ENCODE results near the gene FBF1.

DNA sequence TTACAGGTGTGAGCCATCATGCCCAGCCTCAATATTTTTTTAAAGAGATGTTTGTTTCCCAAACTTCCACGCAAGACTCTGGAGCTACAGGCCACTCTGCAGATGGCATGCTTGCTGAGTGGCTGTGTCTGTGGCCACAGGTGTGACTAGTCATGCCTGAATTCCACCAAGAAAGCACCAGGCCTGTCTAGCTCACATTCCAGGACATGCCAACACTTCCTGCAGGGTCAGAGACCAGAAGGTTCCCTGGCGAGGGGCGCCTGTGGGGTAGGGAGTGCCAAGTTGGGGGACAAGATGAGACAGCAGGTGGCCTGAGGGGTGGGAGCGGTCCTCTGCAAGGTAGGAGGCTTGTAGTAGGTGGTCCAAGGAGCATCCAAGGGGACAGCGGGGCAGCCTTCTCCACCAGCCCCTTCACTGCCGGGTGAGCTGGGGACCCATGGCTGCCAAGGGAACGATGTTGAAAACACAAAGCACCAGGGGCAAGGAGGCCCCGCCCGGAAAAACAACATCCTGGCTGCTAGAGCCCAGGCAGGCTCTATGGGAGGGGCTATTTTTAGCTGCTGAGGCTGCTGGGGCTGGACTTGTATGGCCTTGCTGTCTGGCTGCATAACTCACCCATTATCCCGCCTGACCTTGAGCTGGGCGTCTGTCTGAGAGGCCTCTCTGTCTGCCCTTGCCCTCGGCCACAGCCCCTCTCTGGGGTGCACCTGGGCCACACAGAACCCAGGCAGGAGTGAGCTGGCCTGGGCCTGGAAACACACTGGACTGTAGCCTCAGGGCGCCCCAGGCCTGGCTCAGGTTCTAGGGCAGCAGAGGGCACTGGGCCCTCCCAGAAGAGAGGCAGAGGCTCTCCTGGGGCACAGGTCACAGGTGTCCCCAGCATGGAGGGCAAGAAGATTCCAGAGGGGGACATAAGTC lies 68.1 kb downstream of the FBF1 start:
- TF ChIP-seq, protein P1, sequence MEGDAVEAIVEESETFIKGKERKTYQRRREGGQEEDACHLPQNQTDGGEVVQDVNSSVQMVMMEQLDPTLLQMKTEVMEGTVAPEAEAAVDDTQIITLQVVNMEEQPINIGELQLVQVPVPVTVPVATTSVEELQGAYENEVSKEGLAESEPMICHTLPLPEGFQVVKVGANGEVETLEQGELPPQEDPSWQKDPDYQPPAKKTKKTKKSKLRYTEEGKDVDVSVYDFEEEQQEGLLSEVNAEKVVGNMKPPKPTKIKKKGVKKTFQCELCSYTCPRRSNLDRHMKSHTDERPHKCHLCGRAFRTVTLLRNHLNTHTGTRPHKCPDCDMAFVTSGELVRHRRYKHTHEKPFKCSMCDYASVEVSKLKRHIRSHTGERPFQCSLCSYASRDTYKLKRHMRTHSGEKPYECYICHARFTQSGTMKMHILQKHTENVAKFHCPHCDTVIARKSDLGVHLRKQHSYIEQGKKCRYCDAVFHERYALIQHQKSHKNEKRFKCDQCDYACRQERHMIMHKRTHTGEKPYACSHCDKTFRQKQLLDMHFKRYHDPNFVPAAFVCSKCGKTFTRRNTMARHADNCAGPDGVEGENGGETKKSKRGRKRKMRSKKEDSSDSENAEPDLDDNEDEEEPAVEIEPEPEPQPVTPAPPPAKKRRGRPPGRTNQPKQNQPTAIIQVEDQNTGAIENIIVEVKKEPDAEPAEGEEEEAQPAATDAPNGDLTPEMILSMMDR (IDR thresholded peaks at IDR 0.05; ENCODE audit: extremely low read depth in 1 of 2, insufficient read depth in 1 of 2, low read depth in 1 of 2, low read length in 2 of 2) = no peak
- no peak for TF ChIP-seq MYC (IDR thresholded peaks at IDR 0.05; ENCODE audit: low read depth, low read length)
- TF ChIP-seq POLR2AphosphoS5 (IDR thresholded peaks at IDR 0.05; ENCODE audit: insufficient read depth, low read depth, low read length) = peak; percentile 50
- TF ChIP-seq POLR2A (IDR thresholded peaks at IDR 0.05; ENCODE audit: low read depth, low read length) = peak; percentile 63
- no peak for TF ChIP-seq EZH2 (IDR thresholded peaks at IDR 0.05; ENCODE audit: borderline replicate concordance, low read depth, low read length, severe bottlenecking)
- no peak for TF ChIP-seq GATA2 (IDR thresholded peaks at IDR 0.05; ENCODE audit: insufficient read depth, insufficient read length, low read depth, low read length)
- TF ChIP-seq, protein P2, sequence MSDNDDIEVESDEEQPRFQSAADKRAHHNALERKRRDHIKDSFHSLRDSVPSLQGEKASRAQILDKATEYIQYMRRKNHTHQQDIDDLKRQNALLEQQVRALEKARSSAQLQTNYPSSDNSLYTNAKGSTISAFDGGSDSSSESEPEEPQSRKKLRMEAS (IDR thresholded peaks at IDR 0.05; ENCODE audit: insufficient read depth, insufficient read length) = no peak

Data from endothelial cell of umbilical vein (primary cell).